Bone marrow (tissue), 2 donors: ENCODE measurements around the gene SCAF8.

ENCODE experiments used
- DNase-seq, 2 donors: peaks; one replicate each; lab custom pipeline; 2025; lab: John Stamatoyannopoulos, UW

The SCAF8 gene

DNA sequence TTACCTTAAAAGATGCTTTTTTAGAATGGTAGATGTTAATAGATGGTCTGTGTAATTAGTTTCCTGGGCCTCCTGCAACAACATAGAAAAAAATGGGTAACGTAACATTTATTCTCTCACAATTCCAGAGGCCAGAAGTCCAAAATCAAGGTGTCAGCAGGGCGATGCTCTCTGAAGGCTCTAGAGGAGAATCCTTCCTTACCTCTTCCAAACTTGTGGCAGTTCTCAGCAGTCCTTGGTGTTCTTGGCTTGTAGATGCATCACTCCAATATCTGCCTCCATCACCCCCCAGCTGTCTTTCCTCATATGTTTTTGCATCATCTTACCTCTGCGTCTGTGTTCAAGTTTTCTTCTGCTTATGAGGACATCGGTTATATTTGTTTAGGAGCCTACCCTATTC, 107.9 kb downstream of the SCAF8 start:
- DNase-seq, result no peak

GRCh38 chr6:154842833-154843232, 109.6 kb downstream of the SCAF8 start:
- no peak for DNase-seq

- no peak for DNase-seq
Observed at GRCh38 chr6:154847318-154847717, 114.1 kb downstream of the SCAF8 start.

DNA sequence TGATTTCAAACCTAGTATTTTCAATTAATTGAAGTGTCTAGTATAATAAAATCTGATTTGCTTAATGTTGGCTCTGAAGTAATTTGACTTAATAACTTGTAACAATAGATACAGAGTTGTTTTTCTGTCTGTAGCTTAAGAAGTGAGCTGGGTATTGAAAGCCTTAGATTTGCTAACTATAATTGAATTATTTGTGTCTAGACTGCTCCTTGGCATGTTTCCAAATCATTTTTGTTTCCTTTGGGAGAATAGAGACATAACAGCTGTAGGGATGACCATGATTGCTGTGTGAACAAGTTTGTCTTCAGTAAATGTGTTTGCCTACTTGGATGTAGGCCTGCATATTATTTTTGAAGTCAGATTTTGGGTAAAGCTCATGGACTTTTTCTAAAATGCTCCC, 115.4 kb downstream of the SCAF8 start:
- no peak for DNase-seq

- DNase-seq, result no peak
Observed at GRCh38 chr6:154849475-154849874, 116.3 kb downstream of the SCAF8 start.

GRCh38 chr6:154852687-154853086, 119.5 kb downstream of the SCAF8 start:
- DNase-seq, result no peak

- no peak for DNase-seq
Observed at GRCh38 chr6:154857529-154857928, 124.3 kb downstream of the SCAF8 start.

- no peak for DNase-seq
Observed at GRCh38 chr6:154861825-154862224, 128.6 kb downstream of the SCAF8 start.

DNA sequence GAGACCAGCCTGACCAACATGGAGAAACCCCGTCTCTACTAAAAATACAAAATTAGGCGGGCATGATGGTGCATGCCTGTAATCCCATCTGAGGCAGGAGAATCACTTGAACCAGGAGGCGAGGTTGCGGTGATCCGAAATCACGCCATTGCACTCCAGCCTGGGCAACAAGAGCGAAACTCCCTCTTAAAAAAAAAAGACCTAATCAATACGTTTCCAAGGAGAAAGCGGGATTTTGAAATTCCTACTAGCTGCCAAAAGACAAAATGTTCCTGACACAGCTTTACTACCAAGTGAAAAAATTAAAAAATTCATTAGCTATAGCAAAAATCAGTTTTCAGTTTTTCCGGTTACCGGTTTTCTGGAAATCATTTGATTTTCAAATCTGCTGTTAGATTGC, 129.3 kb downstream of the SCAF8 start:
- DNase-seq, result no peak

- no peak for DNase-seq
Observed at GRCh38 chr6:154864066-154864430, 130.8 kb downstream of the SCAF8 start.

- DNase-seq, result peak in 1 of 2 donors; percentile 19
Observed at GRCh38 chr6:154865291-154865690, 132.1 kb downstream of the SCAF8 start.

- DNase-seq, result peak in 1 of 2 donors; percentile 21
Observed at GRCh38 chr6:154868143-154868594, 135.0 kb downstream of the SCAF8 start.

- no peak for DNase-seq
Observed at GRCh38 chr6:154872542-154873114, 139.4 kb downstream of the SCAF8 start.

DNA sequence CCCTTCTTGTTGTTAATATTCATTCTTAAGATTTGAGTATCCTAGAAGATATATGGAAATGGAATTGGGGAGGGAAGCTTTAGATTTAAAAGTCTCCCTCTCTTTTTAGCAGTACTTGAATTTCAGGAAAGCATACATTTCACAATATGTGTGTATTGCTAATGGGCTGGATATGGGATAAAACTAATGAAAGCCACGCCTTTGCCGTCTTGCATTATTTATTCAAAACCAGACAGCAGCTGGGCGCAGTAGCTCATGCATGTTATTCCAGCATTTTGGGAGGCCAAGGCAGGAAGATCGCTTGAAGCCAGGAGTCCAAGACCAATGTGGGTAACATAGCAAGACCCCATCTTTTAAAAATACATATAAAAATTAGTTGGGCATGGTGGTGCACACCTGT, 140.3 kb downstream of the SCAF8 start:
- no peak for DNase-seq

- no peak for DNase-seq
Observed at GRCh38 chr6:154874773-154875592, 141.8 kb downstream of the SCAF8 start.

DNA sequence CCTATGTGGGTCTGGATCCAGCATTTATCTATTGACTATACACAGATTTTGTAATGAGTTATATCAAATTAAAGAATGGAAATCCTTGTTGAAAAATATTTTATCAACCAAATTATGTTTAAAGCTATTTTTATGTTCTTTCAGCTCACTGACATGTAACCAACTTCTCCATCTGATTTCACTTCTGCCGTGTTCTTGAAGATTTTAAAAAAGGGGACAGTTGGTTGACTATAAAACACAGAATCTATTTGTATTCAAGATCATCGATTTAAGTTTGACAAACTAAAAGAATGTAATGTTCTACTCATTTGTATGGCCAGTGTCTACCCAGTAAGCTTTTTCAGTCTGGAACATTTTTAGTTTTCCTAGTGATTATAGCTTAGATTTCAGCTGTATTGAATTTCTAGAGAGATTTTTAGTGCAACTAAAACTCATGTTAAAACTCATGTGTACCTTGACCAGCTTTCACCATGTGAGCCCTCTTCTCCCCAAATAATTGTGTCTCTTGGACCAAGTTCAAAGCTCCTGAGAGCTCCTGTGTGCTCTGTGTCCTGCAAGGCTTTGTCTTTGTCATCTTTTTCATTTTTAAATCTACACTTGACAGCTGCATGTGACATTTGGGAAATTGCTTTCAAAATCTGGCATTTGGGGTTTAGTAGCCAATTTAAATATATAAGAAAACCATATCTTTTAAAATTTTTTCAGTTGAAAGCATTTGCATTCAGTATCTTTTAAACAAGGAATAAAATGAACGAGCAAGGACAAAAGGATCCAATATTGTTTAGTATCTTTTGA, 143.5 kb downstream of the SCAF8 start:
- DNase-seq, result no peak

GRCh38 chr6:154878871-154879491, 145.8 kb downstream of the SCAF8 start:
- DNase-seq, result no peak

- DNase-seq, result no peak
Observed at GRCh38 chr6:154882107-154882506, 148.9 kb downstream of the SCAF8 start.
